Measurements from ENCODE around the gene RPS6KC1. TPM values are rescaled to one million over a fixed set of nuclear protein-coding genes. Genes with fewer than 3 reads are reported as not detected.
"Not testable (repeated sequence)": the region's sequence is repeated elsewhere in the genome, so short reads cannot be mapped to it uniquely, and the experiment has no call there.

RPS6KC1 gene
- total RNA-seq, 1 donor from 2014 or later, result 19.9 TPM

GRCh38 chr1:213194383-213194782, 143.3 kb downstream of the RPS6KC1 start:
- Mint-ChIP-seq H3K9me3 (ENCODE audit: unreplicated experiment) (no peaks in the 10 kb centered on the region), H3K36me3 (ENCODE audit: low read depth, unreplicated experiment) (peaks cover 12% of the 10 kb centered on the region), H3K27ac (ENCODE audit: unreplicated experiment) (no peak overlapping the region), H3K4me3 (ENCODE audit: unreplicated experiment) (no peak overlapping the region), H3K4me1 (ENCODE audit: unreplicated experiment) (no peaks in the 10 kb centered on the region), H3K27me3 (ENCODE audit: unreplicated experiment) (peaks cover 3% of the 10 kb centered on the region)
- TF ChIP-seq, protein P1, sequence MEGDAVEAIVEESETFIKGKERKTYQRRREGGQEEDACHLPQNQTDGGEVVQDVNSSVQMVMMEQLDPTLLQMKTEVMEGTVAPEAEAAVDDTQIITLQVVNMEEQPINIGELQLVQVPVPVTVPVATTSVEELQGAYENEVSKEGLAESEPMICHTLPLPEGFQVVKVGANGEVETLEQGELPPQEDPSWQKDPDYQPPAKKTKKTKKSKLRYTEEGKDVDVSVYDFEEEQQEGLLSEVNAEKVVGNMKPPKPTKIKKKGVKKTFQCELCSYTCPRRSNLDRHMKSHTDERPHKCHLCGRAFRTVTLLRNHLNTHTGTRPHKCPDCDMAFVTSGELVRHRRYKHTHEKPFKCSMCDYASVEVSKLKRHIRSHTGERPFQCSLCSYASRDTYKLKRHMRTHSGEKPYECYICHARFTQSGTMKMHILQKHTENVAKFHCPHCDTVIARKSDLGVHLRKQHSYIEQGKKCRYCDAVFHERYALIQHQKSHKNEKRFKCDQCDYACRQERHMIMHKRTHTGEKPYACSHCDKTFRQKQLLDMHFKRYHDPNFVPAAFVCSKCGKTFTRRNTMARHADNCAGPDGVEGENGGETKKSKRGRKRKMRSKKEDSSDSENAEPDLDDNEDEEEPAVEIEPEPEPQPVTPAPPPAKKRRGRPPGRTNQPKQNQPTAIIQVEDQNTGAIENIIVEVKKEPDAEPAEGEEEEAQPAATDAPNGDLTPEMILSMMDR (IDR thresholded peaks at IDR 0.05; ENCODE audit: unreplicated experiment), result no peak
- no peak for DNase-seq (ENCODE audit: low spot score)

DNA sequence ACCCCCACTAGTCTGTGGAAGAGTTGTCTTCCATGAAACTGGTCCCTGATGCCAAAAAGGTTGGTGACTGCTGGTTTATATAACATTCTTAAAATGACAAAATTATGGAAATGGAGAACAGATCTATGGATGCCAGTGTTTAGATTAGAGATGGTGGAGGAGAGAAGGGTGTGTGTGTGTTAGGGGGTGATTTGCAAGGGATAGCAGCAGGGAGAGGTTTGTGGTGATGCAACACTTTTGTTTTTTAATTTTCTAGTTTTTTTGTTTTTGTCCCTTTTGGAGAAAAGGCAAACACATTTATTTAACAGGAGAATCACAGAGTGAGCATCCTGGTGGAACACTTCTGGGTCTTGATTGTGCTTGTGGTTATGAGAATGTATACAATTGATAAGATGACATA, 143.8 kb downstream of the RPS6KC1 start:
- Mint-ChIP-seq H3K36me3 (ENCODE audit: low read depth, unreplicated experiment) (peaks cover 16% of the 10 kb centered on the region), H3K4me3 (ENCODE audit: unreplicated experiment) (no peak overlapping the region), H3K27ac (ENCODE audit: unreplicated experiment) (no peak overlapping the region), H3K4me1 (ENCODE audit: unreplicated experiment) (no peaks in the 10 kb centered on the region), H3K9me3 (ENCODE audit: unreplicated experiment) (no peaks in the 10 kb centered on the region), H3K27me3 (ENCODE audit: unreplicated experiment) (peaks cover 1% of the 10 kb centered on the region)
- DNase-seq (ENCODE audit: low spot score), result no peak
- TF ChIP-seq, protein P1 (IDR thresholded peaks at IDR 0.05; ENCODE audit: unreplicated experiment), result no peak

- H3K27me3 Mint-ChIP-seq (ENCODE audit: unreplicated experiment); H3K9me3 Mint-ChIP-seq (ENCODE audit: unreplicated experiment); H3K27ac Mint-ChIP-seq (ENCODE audit: unreplicated experiment); DNase-seq (ENCODE audit: low spot score); H3K4me3 Mint-ChIP-seq (ENCODE audit: unreplicated experiment); H3K4me1 Mint-ChIP-seq (ENCODE audit: unreplicated experiment): not testable (repeated sequence)
- H3K36me3 Mint-ChIP-seq (ENCODE audit: low read depth, unreplicated experiment), result peaks cover 19% of the 10 kb centered on the region
These were observed 145.4 kb downstream of the RPS6KC1 start for GRCh38 chr1:213196328-213197054.

DNA sequence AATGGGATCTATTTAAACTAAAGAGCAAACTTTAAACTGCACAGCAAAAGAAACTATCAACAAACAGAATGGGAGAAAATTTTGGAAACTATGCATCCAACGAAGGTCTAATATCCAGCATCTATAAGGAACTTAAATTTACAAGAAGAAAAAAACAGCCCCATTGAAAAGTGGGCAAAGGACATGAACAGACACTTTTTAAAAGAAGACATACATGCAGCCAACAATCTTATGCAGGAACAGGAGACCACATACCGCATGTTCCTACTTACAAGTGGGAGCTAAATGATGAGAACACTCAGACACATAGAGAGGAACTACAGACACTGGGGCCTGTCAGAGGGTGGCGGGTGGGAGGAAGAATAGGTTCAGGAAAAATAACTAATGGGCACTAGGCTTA, 149.6 kb downstream of the RPS6KC1 start:
- no peaks in the 10 kb centered on the region for H3K9me3 Mint-ChIP-seq (ENCODE audit: unreplicated experiment)
- H3K4me3 Mint-ChIP-seq (ENCODE audit: unreplicated experiment), result no peak overlapping the region
- H3K27ac Mint-ChIP-seq (ENCODE audit: unreplicated experiment), result no peak overlapping the region
- H3K36me3 Mint-ChIP-seq (ENCODE audit: low read depth, unreplicated experiment), result peaks cover 19% of the 10 kb centered on the region
- no peaks in the 10 kb centered on the region for H3K4me1 Mint-ChIP-seq (ENCODE audit: unreplicated experiment)
- no peak for DNase-seq (ENCODE audit: low spot score)
- H3K27me3 Mint-ChIP-seq (ENCODE audit: unreplicated experiment), result no peaks in the 10 kb centered on the region
- TF ChIP-seq, protein P1 (IDR thresholded peaks at IDR 0.05; ENCODE audit: unreplicated experiment), result no peak

- no peaks in the 10 kb centered on the region for H3K9me3 Mint-ChIP-seq (ENCODE audit: unreplicated experiment)
- H3K36me3 Mint-ChIP-seq (ENCODE audit: low read depth, unreplicated experiment), result peaks cover 19% of the 10 kb centered on the region
- TF ChIP-seq, protein P1 (IDR thresholded peaks at IDR 0.05; ENCODE audit: unreplicated experiment), result no peak
- H3K27ac Mint-ChIP-seq (ENCODE audit: unreplicated experiment), result no peak overlapping the region
- H3K27me3 Mint-ChIP-seq (ENCODE audit: unreplicated experiment), result no peaks in the 10 kb centered on the region
- no peaks in the 10 kb centered on the region for H3K4me1 Mint-ChIP-seq (ENCODE audit: unreplicated experiment)
- DNase-seq (ENCODE audit: low spot score), result no peak
- no peak overlapping the region for H3K4me3 Mint-ChIP-seq (ENCODE audit: unreplicated experiment)
These were observed 150.5 kb downstream of the RPS6KC1 start for GRCh38 chr1:213201380-213202155.

Data from endothelial cell (in vitro differentiated cells).